ENCODE results near the gene GRB14. TPM values are rescaled to one million over a fixed set of nuclear protein-coding genes. Genes with fewer than 3 reads are reported as not detected.

The GRB14 gene
- total RNA-seq, 1 donor from 2014 or later = 1.1 TPM

GRCh38 chr2:164625378-164625971 lies 4.2 kb upstream of the GRB14 start:
- Mint-ChIP-seq H3K36me3 (ENCODE audit: low read depth) (no peaks in the 10 kb centered on the region), H3K4me1 (ENCODE audit: low read depth) (peaks cover 14% of the 10 kb centered on the region), H3K4me3 (ENCODE audit: unreplicated experiment) (no peak overlapping the region), H3K9me3 (ENCODE audit: low read depth) (no peaks in the 10 kb centered on the region), H3K27ac (ENCODE audit: unreplicated experiment) (no peak overlapping the region), H3K27me3 (ENCODE audit: low read depth) (no peaks in the 10 kb centered on the region)
- DNase-seq (ENCODE audit: low spot score) = no peak
- no peak for TF ChIP-seq CTCF (IDR thresholded peaks at IDR 0.05)

GRCh38 chr2:164624316-164624715 lies 3.0 kb upstream of the GRB14 start:
- Mint-ChIP-seq H3K9me3 (ENCODE audit: low read depth) (no peaks in the 10 kb centered on the region), H3K4me3 (ENCODE audit: unreplicated experiment) (no peak overlapping the region), H3K36me3 (ENCODE audit: low read depth) (no peaks in the 10 kb centered on the region), H3K4me1 (ENCODE audit: low read depth) (peaks cover 16% of the 10 kb centered on the region), H3K27me3 (ENCODE audit: low read depth) (no peaks in the 10 kb centered on the region), H3K27ac (ENCODE audit: unreplicated experiment) (no peak overlapping the region)
- no peak for DNase-seq (ENCODE audit: low spot score)
- no peak for TF ChIP-seq CTCF (IDR thresholded peaks at IDR 0.05)

- H3K4me3 Mint-ChIP-seq (ENCODE audit: unreplicated experiment) = peak overlapping the region; percentile 80
- H3K9me3 Mint-ChIP-seq (ENCODE audit: low read depth) = no peaks in the 10 kb centered on the region
- no peak for TF ChIP-seq CTCF (IDR thresholded peaks at IDR 0.05)
These were observed 1.2 kb upstream of the GRB14 start for GRCh38 chr2:164622338-164623106.

GRCh38 chr2:164621764-164622105 lies 453 bp upstream of the GRB14 start:
- no peaks in the 10 kb centered on the region for H3K27me3 Mint-ChIP-seq (ENCODE audit: low read depth)
- no peaks in the 10 kb centered on the region for H3K9me3 Mint-ChIP-seq (ENCODE audit: low read depth)
- no peak for DNase-seq (ENCODE audit: low spot score)
- H3K27ac Mint-ChIP-seq (ENCODE audit: unreplicated experiment) = no peak overlapping the region
- H3K4me1 Mint-ChIP-seq (ENCODE audit: low read depth) = peaks cover 20% of the 10 kb centered on the region
- no peak for TF ChIP-seq CTCF (IDR thresholded peaks at IDR 0.05)
- peak overlapping the region; percentile 80 for H3K4me3 Mint-ChIP-seq (ENCODE audit: unreplicated experiment)
- H3K36me3 Mint-ChIP-seq (ENCODE audit: low read depth) = no peaks in the 10 kb centered on the region

More at GRCh38 chr2:164622338-164623106, 1.2 kb upstream of the GRB14 start:
- Mint-ChIP-seq H3K36me3 (ENCODE audit: low read depth) (no peaks in the 10 kb centered on the region), H3K27ac (ENCODE audit: unreplicated experiment) (no peak overlapping the region), H3K4me1 (ENCODE audit: low read depth) (peaks cover 17% of the 10 kb centered on the region), H3K27me3 (ENCODE audit: low read depth) (no peaks in the 10 kb centered on the region)
- DNase-seq (ENCODE audit: low spot score) = no peak

- Mint-ChIP-seq H3K27ac (ENCODE audit: unreplicated experiment) (no peak overlapping the region), H3K27me3 (ENCODE audit: low read depth) (no peaks in the 10 kb centered on the region)
- TF ChIP-seq CTCF (IDR thresholded peaks at IDR 0.05) = no peak
These were observed 825 bp downstream of the GRB14 start for GRCh38 chr2:164620457-164620856.

More at GRCh38 chr2:164620457-164620856, 825 bp downstream of the GRB14 start:
- peak overlapping the region; percentile 71 for H3K4me3 Mint-ChIP-seq (ENCODE audit: unreplicated experiment)
- H3K4me1 Mint-ChIP-seq (ENCODE audit: low read depth) = peaks cover 20% of the 10 kb centered on the region
- no peak for DNase-seq (ENCODE audit: low spot score)
- H3K9me3 Mint-ChIP-seq (ENCODE audit: low read depth) = no peaks in the 10 kb centered on the region
- H3K36me3 Mint-ChIP-seq (ENCODE audit: low read depth) = no peaks in the 10 kb centered on the region

Measured in chondrocyte (in vitro differentiated cells).